ENCODE results near the gene SCAMP2.
A peak's percentile ranks its signal among the peaks of the same experiment; 100 is the strongest.

SCAMP2 gene

GRCh38 chr15:74816624-74817369, 56.4 kb downstream of the SCAMP2 start:
- DNase-seq (ENCODE audit: low read depth): no peak

- no peak for DNase-seq (ENCODE audit: low read depth)
Observed at GRCh38 chr15:74815961-74816360, 57.2 kb downstream of the SCAMP2 start.

DNA sequence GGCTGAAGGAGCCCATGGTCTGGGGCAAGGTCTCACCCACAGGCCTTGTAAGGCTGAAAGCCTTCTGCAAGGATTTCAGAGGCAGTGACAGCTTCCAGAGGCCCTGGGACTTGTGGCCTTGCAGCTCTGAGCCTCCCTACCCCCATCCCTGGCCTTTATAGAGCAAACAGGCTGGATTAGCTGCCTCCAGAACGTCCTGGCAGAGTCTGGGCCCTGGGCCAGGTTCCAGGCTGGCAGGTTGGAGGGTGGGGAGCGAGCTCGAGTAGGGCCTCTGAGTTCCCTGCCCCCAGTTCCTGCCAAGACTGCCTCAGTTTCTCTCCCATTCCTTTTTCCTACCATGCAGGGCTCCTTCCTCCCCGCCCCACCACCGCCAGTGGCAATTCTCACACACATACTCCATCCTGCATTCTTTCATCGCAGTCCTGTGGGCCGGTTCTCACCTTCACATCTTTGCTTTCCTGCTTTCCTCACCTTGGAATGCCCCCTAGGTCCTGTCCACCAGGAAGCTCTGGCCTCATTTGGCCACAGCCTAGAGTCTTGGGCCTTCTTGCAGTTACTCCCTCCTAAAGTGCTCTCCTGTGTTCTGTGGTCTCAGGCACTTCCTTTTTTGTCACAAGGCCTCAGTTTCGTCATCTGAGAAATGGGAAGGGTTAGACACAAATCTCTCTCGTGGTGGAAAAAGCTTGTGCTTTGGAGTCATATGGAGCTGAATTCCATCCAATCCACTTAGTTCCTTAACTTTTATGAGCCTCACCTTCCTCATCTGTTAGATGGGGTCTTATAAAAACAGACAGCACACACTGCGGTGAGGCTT, 57.8 kb downstream of the SCAMP2 start:
- no peak for DNase-seq (ENCODE audit: low read depth)

DNA sequence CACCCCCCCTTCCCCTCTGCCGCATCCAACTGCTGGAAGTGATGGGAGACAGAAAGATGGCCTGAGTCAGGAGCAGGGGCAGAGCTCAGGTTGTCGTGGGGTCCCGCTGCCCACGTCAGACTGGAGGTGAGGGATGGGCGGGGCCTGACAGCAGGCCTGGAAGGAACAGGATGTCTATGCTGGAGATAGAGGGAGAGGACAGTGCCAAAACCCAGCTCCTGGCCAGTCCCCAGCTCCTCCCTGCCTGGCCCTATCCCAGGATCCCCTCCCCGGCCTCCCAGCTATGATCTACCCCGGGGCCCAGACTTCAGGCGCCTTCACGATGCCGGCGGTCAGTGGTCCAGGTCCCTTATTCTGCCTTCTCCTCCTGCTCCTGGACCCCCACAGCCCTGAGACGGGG, 60.6 kb downstream of the SCAMP2 start, which contains the start of gene LMAN1L:
LMAN1L (plus strand) TSS at position 303 of the 400 bp plus-strand sequence; CDS start at position 323, 20 bp downstream.
- DNase-seq (ENCODE audit: low read depth): no peak

DNA sequence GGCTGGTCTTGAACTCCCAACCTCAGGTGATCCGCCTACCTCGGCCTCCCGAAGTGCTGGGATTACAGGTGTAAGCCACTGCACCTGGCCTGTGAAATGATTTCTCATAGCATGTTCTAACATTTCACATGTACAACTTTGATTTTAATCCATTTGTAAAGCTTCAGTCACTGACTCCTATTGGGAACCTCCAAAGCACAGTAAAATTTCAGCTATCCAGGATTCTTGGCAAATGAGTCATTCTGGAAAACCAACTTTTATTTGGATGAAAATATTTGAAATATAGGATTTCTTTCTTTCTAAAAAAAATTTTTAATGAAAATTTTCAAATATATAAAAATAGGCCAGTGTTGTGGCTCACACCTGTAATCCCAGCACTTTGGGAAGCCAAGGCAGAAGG, 63.2 kb downstream of the SCAMP2 start:
- no peak for DNase-seq (ENCODE audit: low read depth)

DNA sequence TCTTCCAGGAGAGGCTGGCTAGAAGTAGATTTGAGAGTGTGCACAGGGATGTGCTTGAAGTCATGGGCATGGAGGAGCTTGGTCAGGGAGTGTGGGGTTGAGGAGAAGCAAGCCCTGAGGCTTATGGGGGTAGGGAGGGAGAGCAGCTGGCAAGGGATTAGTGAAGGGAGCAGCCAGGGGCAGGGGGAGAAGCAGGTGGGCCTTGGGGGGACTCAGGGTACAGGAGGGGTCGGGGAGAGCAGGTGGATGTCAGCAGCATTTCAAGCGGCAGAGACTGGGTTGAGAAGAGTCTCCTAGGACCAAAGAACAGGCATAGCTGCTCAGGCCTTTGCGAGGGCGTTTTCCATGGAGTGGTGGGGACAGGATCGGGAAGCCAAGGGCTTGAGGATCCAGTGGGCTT, 63.9 kb downstream of the SCAMP2 start:
- DNase-seq (ENCODE audit: low read depth): no peak

- DNase-seq (ENCODE audit: low read depth): no peak
Observed at GRCh38 chr15:74808840-74809229, 64.3 kb downstream of the SCAMP2 start.

DNA sequence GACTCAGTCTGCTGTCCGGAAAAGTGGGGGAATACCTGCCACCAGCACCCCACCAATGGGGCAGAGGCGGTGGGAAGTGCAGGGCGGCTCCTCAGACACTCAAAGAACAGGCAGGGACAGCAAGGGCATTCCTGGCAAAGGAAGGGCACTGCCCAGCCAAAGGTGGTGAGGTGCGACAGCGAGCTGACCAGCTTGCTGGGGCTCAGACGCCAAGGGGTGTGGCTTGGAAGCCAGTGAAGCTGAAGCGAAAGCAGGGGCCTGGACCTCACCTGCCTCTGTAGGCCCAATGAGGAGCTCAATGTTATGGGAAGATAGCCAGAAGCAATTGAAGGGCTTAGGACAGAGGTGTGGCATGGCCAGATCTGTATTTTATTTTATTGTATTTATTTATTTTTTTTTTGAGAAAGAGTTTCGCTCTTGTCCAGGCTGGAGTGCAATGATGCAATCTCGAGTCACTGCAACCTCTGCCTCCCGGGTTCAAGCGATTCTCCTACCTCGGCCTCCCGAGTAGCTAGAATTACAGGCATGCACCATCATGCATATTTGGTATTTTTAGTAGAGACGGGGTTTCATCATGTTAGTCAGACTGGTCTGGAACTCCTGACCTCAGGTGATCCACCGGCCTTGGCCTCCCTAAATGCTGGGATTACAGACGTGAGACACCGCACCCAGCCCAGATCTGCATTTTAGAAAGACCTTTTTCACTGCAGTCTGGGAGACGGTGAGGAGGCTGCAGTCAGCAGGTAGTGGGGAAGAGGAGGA, 64.9 kb downstream of the SCAMP2 start:
- no peak for DNase-seq (ENCODE audit: low read depth)

GRCh38 chr15:74807282-74807681, 65.9 kb downstream of the SCAMP2 start:
- DNase-seq (ENCODE audit: low read depth): no peak

- no peak for DNase-seq (ENCODE audit: low read depth)
Observed at GRCh38 chr15:74804935-74805334, 68.2 kb downstream of the SCAMP2 start.

GRCh38 chr15:74802862-74803447, 70.2 kb downstream of the SCAMP2 start:
- no peak for DNase-seq (ENCODE audit: low read depth)

- DNase-seq (ENCODE audit: low read depth): no peak
Observed at GRCh38 chr15:74802290-74802689, 70.9 kb downstream of the SCAMP2 start.

GRCh38 chr15:74801311-74801997, 71.7 kb downstream of the SCAMP2 start:
- no peak for DNase-seq (ENCODE audit: low read depth)

DNA sequence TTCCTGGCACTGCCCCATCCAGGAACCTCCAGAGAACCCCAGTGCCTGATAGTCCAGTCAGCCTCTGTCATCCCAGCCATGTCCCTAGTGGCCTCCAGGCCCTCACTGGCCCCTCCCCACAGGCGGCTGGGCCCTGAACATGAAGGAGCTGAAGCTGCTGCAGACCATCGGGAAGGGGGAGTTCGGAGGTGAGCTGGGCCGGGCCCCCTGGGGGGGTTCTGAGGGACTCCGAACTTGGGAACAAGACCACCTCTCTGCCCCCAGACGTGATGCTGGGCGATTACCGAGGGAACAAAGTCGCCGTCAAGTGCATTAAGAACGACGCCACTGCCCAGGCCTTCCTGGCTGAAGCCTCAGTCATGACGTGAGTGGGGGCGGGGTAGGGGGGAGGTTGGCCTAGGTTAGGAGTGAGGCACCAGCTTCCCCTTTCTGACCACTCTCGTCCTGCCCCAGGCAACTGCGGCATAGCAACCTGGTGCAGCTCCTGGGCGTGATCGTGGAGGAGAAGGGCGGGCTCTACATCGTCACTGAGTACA, 72.5 kb downstream of the SCAMP2 start:
- DNase-seq (ENCODE audit: low read depth): no peak

- DNase-seq (ENCODE audit: low read depth): peak; percentile 60
Observed at GRCh38 chr15:74799856-74800558, 73.2 kb downstream of the SCAMP2 start.

GRCh38 chr15:74799255-74799855, 73.8 kb downstream of the SCAMP2 start:
- DNase-seq (ENCODE audit: low read depth): no peak

DNA sequence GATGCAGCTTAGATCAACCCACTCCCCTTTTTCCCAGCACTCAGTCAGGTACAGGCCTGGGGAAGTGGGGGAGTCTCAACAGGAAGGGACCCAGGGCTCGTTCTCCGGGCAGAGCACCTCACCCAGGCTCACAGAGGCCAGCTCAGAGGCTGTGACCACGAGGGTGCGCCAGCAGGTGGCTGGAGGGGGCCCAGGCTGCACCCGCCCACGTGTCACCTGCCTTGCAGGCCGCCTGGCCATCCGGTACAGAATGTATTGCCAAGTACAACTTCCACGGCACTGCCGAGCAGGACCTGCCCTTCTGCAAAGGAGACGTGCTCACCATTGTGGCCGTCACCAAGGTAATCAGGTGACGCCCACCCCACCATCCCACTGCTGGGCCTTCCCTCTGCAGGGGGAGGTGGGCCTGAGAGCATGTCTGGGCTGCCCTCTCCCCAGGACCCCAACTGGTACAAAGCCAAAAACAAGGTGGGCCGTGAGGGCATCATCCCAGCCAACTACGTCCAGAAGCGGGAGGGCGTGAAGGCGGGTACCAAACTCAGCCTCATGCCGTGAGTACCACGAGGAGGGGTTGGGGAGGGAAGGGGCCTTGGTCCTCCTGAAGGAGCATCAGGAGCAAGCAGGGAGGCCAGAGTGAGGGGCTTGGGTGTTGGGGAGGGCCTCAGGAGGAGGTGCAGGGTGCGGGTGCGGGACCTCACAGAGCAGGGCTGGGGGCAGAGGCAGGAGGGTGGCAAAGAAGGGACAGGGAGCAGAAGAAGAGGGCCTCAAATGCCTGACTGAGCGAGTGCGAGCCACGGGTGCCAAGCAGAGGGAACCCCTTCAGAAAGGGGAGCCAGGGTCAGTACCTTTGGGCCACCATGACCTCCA, 74.5 kb downstream of the SCAMP2 start:
- no peak for DNase-seq (ENCODE audit: low read depth)

DNA sequence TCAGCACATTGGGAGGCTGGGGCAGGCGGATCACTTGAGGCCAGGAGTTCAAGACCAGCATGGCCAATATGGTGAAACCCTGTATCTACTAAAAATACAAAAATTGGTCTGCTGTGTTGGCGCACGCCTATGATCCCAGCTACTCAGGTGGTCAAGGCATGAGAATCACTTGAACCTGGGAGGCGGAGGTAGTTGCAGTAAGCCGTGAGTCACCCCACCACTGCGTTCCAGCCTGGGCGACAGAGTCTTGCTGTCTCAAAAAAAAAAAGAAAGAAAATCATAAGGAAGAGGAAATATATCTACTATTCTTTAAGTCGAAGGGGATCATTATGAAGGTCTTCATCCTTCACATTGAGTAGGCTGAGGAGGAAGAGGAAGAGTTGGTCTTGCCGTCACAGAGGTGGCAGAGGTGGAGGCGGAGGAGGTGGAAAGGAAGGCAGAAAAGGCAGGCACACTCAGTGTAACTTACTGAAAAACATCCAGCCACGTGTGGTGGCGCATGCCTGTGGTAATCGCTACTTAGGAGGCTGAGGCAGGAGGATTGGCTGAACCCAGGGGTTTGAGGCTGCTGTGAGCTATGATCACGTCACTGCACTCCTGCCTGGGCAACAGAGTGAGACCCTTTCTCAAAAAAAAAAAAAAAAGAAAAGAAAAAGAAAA, 77.1 kb downstream of the SCAMP2 start:
- DNase-seq (ENCODE audit: low read depth): no peak

DNA sequence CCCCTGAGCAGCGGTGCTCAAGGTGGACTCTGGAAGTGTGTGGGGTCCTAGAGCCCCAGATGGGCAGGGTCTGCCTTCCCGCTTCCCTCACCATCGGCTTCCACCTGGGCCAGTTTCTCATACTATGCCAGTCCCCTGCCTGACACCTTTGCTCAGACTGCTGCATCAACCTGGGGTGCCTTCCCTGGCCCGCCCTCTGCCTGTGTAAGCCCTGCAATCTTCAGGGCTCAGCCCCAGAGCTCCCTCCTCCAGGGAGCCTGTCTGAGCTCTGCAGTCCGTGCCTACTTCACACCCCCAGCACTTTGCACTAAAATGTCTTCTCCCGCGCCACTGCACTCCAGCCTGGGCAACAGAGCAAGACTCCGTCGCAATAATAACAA, 78.2 kb downstream of the SCAMP2 start:
- DNase-seq (ENCODE audit: low read depth): no peak

All from fibroblast of gingiva (primary cell).